DND-41 (cell line): Measurements from ENCODE around the gene SLC6A3.

Experiments
- EZH2 ChIP-seq: IDR thresholded peaks from 3 replicates; pipeline ENCODE4 v1.6.1; 2012; ENCODE audit warnings: borderline replicate concordance, low read depth, mild to moderate bottlenecking, moderate library complexity, low read length, inconsistent platforms; ENCODE audit not compliant: severe bottlenecking
- TF ChIP-seq, protein P1 (sequence below): IDR thresholded peaks from 2 replicates; pipeline ENCODE4 v1.5.1; 2012; ENCODE audit warnings: borderline replicate concordance, low read length, moderate library complexity, mild to moderate bottlenecking; ENCODE audit not compliant: poor library complexity, severe bottlenecking; ENCODE audit errors: extremely low read depth

DNA sequence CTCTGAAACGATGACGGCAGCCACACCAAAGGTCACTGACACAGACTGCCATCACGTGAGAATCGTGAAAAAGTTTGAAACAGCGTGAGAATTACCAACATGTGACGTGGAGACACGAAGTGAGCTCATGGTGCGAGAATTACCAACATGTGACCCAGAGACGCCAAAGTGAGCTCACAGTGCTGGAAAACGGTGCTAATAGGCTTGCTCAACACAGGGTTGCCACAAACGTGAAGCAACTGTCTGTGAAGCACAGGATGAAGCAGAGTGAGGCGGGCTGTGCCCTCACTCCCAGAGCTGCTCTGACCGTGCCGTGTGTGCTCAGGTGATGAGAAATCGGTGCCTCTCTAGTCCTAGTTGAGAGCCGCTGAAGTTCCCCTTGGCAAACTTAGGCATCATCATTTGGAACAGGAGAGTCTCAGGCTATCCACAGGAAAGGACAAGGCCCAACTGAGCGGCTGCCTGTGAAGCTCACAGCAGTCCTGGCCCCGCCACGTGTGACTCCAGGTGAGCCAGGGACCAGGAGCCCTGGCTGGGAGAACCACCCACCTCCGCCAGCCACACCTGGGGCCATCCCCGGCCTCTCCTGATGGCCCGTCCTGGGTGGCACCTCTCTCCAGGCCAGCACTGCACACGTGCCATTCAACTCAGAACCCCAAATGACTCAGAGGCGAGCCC lies 29.8 kb upstream of the SLC6A3 start:
- TF ChIP-seq, protein P1, sequence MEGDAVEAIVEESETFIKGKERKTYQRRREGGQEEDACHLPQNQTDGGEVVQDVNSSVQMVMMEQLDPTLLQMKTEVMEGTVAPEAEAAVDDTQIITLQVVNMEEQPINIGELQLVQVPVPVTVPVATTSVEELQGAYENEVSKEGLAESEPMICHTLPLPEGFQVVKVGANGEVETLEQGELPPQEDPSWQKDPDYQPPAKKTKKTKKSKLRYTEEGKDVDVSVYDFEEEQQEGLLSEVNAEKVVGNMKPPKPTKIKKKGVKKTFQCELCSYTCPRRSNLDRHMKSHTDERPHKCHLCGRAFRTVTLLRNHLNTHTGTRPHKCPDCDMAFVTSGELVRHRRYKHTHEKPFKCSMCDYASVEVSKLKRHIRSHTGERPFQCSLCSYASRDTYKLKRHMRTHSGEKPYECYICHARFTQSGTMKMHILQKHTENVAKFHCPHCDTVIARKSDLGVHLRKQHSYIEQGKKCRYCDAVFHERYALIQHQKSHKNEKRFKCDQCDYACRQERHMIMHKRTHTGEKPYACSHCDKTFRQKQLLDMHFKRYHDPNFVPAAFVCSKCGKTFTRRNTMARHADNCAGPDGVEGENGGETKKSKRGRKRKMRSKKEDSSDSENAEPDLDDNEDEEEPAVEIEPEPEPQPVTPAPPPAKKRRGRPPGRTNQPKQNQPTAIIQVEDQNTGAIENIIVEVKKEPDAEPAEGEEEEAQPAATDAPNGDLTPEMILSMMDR, result no peak
- TF ChIP-seq EZH2, result no peak
